ENCODE results near the gene ENPP6.
"Not testable (repeated sequence)": the region's sequence is repeated elsewhere in the genome, so short reads cannot be mapped to it uniquely, and the experiment has no call there.

The ENPP6 gene

GRCh38 chr4:184235526-184235925 lies 17.9 kb upstream of the ENPP6 start:
- no peak for DNase-seq

- DNase-seq, result no peak
These were observed 16.5 kb upstream of the ENPP6 start for GRCh38 chr4:184234155-184234554.

DNA sequence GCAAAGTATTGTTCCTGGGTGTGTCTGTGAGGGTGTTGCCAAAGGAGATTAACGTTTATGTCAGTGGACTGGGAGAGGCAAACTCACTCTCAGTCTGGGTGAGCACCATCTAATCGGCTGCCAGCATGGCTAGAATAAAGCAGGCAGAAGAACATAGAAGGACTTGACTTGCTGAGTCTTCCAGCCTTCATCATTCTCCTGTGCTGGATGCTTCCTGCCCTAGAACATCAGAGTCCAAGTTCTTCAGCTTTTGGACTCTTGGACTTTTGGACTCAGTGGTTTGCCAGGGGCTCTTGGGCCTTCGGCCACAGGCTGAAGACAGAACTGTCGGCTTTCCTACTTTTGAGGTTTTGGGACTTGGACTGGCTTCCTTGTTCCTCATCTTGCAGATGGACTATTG lies 15.3 kb upstream of the ENPP6 start:
- DNase-seq, result no peak

DNA sequence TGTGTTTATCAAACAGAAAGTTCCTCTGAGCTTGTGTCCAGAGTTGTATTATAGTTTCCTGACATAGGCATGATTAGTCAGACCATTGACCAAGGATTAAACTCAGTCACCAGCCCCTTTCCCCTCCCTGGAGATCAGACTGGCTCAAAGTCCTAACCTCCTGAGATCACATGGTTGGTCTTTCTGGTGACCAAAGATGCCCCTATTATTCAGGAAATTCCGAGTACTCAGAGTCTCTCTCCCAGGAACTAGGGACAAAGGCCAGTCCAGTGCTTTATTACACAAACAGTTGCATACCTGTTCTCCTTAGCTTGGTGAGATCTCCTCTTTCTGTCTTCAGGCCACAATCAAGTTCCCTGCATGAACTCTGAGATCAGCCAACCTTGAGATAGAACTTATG lies 14.5 kb upstream of the ENPP6 start:
- DNase-seq, result no peak

DNA sequence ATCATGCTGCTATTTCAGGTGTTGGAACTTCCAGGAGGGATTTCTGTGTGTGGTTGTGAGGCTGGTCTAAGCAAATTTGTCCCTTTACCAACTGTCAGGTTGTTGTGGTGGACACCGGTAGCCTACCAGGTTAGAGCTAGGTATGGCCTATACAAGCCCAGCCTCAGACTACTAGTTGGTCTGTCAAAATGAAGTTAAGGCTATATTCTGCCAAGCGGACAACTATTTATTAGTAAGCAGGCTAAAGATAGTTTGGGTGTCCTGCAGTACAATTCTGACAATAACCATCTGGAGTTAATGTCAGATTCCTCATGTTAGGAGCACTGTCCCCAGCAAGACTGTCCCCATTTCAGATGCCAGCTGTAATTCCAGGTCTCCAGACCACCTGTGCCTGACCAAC lies 13.9 kb upstream of the ENPP6 start:
- DNase-seq, result no peak

GRCh38 chr4:184228056-184228705 lies 10.5 kb upstream of the ENPP6 start:
- no peak for DNase-seq

DNA sequence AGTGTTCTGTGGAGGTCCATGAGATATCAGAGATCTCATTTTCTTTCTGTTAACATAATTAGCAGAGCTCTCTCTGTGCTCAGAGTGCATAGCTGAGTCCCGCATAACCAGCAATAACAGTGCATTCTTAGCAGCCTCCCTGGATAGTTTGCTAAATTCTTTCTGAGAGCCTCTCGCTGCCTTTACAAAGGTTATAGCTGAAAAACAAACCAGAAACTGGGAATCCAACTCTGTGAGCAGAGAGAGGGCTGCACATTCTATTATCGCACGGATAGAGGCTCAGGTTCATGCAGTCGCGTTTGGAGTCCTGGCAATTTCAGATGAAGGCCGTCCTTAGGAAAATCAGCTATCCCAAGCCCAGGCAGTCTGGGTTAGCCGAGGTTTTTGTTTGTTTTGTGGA lies 1.2 kb downstream of the ENPP6 start:
- no peak for DNase-seq

DNA sequence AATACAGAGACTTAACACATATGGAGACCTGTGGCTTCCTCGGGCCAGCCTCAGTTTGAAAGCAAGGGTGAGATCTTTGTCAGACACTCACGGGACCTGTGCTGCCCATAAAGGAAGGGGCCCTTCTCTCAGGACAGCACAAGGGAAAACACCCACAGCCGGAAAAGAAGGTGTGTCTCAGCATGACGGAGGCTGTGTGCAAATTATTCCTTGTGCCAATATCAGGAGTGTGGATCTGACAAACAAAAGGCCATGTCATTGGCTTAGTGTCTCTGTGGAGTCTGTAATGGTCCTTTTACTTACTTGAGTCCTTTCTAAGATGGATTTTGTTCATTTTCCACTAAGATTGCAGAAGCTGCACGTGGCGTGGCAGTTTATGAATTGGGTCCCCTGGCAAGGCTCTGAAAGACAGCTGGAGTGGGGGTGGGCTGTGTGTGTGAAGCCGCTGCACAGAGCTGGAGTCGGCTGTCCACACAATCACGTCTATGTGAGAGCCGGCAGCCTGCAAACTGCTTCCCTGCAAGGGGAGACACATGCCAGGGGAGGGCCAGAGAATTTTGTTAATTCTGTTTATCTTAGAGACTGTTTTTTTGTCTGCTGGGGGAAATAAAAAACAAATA lies 1.9 kb downstream of the ENPP6 start:
- DNase-seq, result no peak

DNA sequence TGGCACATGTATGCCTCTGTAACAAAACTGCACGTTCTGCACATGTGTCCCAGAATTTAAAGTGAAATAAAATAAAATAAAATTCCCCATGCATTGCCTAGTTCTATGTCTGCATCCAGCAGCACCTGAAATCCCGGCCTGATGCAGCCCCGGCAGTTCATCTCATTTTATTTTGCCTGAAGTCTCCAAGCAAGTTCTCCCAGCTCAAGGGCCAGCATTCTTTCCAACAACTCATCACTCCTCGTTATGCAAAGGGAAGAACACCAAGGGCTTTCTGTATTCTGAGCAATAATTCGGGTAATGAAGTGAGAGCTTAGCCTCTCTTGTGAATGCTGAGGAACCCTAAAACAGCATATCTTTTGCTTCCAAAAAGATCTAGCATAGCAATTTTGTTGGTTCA lies 2.7 kb downstream of the ENPP6 start:
- no peak for DNase-seq

GRCh38 chr4:184207734-184208607 lies 9.7 kb downstream of the ENPP6 start:
- not testable (repeated sequence) for DNase-seq

DNA sequence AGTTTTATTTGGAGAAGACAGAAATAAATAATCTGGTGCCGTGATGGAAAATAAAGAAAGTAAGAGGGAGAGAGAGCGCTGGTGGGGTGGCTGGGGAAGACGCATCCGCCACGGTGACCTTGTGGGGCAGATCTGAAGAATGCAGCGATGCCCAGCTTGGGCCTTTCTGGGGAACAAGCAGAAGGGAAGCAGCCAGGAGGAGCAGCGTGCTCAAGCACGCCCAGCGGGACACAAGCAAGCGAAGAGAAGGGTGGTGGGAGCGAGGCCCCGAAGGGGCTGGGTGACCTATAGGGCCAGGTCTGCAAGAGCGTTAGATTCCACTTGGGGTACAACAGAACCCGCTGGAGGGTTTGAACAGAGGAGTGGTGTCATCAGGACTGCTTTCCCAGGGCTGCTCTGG lies 12.4 kb downstream of the ENPP6 start:
- no peak for DNase-seq

DNA sequence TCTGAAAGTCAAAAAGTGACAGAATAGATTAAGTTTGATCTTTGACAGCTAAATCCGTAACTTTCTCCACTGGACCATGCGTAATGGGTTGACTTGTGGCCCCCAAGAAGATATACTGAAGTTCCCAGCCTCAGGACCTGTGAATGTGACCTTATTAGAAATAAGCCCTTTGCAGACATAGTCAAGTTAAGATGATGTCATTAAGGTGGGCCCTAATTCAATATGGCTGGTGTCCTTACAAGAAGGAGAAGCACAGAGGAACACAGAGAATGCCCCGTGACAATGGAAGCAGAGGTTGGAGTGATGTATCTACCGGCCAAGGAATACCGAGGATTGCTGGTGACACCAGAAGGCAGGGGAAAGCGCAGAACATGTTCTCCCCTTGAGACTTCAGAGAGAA lies 14.4 kb downstream of the ENPP6 start:
- no peak for DNase-seq

DNA sequence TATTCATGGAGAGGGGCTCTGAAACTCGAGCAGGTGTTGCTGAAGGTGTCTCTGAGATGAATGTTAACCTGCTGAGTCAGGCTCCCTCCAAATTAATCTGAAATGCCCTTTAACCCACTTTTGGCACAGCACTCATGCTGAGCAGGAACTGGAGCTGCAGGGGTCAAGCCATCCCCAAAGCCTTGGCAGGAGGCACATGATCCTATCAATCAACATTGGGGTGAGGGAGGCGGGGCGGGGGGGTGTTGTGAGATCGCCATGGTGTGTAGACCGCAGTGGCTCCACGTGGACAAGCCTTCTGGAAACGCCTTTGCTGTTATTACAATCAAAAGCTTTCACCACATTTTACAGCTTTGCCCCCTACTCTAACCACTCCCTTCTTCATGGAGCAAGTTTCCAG lies 16.5 kb downstream of the ENPP6 start:
- DNase-seq, result no peak

- no peak for DNase-seq
These were observed 17.4 kb downstream of the ENPP6 start for GRCh38 chr4:184200296-184200695.

DNA sequence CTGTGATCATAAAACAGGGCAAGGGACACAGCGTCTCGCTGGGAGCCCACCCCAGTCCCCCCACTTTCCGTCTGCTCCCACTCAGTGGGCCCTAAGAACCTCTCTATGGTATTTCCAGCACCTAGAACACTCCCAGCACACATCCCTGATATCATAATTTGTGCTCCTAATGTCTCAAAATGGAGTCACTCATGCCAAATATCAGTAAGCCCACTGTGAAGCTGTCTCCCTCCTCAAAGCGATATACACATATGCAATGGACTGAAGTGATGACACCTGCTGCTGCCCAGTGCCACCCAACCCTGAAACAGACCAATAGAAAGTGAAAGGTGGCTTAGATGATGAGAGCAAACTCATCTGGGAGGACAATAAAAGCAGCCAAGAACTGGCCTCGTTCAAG lies 17.9 kb downstream of the ENPP6 start:
- DNase-seq, result no peak

- no peak for DNase-seq
These were observed 19.5 kb downstream of the ENPP6 start for GRCh38 chr4:184198190-184198589.

- DNase-seq, result no peak
These were observed 20.1 kb downstream of the ENPP6 start for GRCh38 chr4:184197536-184198082.

- DNase-seq, result no peak
These were observed 20.8 kb downstream of the ENPP6 start for GRCh38 chr4:184196730-184197385.

- no peak for DNase-seq
These were observed 23.8 kb downstream of the ENPP6 start for GRCh38 chr4:184193556-184194525.

DNA sequence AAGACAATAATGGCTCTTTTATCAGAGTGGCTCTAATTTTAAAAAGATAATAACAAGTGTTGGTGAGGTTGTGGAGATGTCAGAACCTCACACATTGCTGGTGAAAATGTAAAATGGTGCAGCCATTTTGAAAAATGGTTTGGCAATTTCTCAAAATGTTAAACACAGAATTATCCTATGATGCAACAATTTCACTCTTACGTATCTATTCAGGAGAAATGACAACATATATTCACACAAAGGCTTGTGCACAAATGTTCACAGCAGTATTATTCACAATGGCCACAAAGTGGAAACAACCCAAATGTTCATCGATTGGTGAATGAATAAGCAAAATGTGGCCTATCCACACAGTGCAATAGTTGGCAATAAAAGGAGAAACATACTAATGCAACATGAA lies 24.7 kb downstream of the ENPP6 start:
- DNase-seq, result no peak

DNA sequence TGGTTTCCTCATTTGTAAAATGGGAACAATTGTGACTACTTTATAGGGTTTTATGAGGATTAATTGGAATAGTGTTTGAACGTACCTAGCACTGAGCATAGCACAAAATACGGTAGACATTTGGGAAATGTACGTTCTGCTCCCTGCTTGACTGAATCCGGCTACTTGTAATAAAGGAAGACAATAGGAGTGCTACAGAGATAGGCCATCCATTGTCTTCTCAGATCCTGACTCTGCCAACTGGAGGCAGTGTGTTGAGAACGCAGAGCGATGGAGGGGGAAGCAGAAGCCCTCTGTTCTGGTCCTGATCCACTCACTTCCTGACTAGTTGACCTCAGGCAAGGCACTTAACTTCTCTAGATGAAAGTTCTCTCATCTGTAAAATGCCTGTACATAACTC lies 26.4 kb downstream of the ENPP6 start:
- no peak for DNase-seq

GRCh38 chr4:184190711-184191110 lies 27.0 kb downstream of the ENPP6 start:
- no peak for DNase-seq

Data from fibroblast of skin of back (primary cell).